IMR-90 (cell line): Measurements from ENCODE around the gene SSBP3. TPM values are rescaled to one million over a fixed set of nuclear protein-coding genes. Genes with fewer than 3 reads are reported as not detected.

Experiments
- ATAC-seq: fragments of 200-7000 bp; cut with Tn5 transposase; 2 replicates; pipeline ENCODE4 v1.9.1; 2020; ENCODE audit warnings: low read depth, mild to moderate bottlenecking, moderate library complexity
- BruUV-seq: library from RNA; stranded (reverse); fragments of 400-500 nt; replicated peaks from 2 replicates; lab custom pipeline; 2021; lab: Mats Ljungman, UMichigan
- CTCF ChIA-PET: fragments of 300-600 bp; formaldehyde crosslinking; extraction: SDS; loops from one replicate; lab custom pipeline; 2021; ENCODE audit warnings: antibody characterized with exemption; lab: Yijun Ruan, JAX
- POLR2A ChIA-PET: fragments of 300-600 bp; sonication (Branson Sonifier 250); formaldehyde crosslinking; loops from one replicate; lab custom pipeline; 2022; ENCODE audit warnings: antibody characterized with exemption; ENCODE audit not compliant: unreplicated experiment; lab: Charles Lee
- DNase-seq: peaks from one replicate; pipeline ENCODE4 v3.0.0; 2013
- H2AFZ ChIP-seq: replicated peaks from 2 replicates; pipeline ENCODE3; 2013; ENCODE audit warnings: low read length, mild to moderate bottlenecking; ENCODE audit not compliant: poor library complexity
- H2AK5ac ChIP-seq: 2 replicates; pipeline ENCODE4 v1.6.1; 2013; ENCODE audit warnings: low read depth, low read length, inconsistent platforms
- H2AK9ac ChIP-seq: replicated peaks from 2 replicates; pipeline ENCODE3; 2013; ENCODE audit warnings: mild to moderate bottlenecking, low read depth, low read length, moderate library complexity; ENCODE audit not compliant: poor library complexity
- H2BK120ac ChIP-seq: 2 replicates; pipeline ENCODE4 v1.6.1; 2013; ENCODE audit warnings: low read depth, low read length, inconsistent platforms
- H2BK15ac ChIP-seq: 3 replicates; pipeline ENCODE4 v1.6.1; 2013; ENCODE audit warnings: low read depth, low read length, inconsistent platforms
- H2BK20ac ChIP-seq: 2 replicates; pipeline ENCODE4 v1.6.1; 2013; ENCODE audit warnings: low read depth, mild to moderate bottlenecking, inconsistent platforms, low read length, moderate library complexity
- H2BK5ac ChIP-seq: 2 replicates; pipeline ENCODE4 v1.6.1; 2013; ENCODE audit warnings: mild to moderate bottlenecking, low read depth, low read length, inconsistent platforms; ENCODE audit not compliant: poor library complexity, severe bottlenecking
- H3K14ac ChIP-seq: replicated peaks from 2 replicates; pipeline ENCODE4 v1.6.1; 2013; ENCODE audit warnings: low read depth, low read length, inconsistent platforms
- H3K18ac ChIP-seq: 2 replicates; pipeline ENCODE4 v1.6.1; 2013; ENCODE audit warnings: low read depth, low read length, control low read depth
- H3K23ac ChIP-seq: 2 replicates; pipeline ENCODE4 v1.6.1; 2013; ENCODE audit warnings: low read depth, low read length, inconsistent platforms
- H3K27ac ChIP-seq: 2 replicates; pipeline ENCODE4 v1.5.1; 2013; ENCODE audit warnings: mild to moderate bottlenecking, control low read depth, low read length; ENCODE audit not compliant: insufficient read depth
- H3K27me3 ChIP-seq: 2 replicates; pipeline ENCODE4 v1.6.1; 2013; ENCODE audit warnings: low read length; ENCODE audit not compliant: control insufficient read depth, insufficient read depth
- H3K36me3 ChIP-seq: 2 replicates; pipeline ENCODE4 v1.6.1; 2013; ENCODE audit warnings: low read length, mixed read lengths; ENCODE audit not compliant: control insufficient read depth, insufficient read depth
- H3K4ac ChIP-seq: 2 replicates; pipeline ENCODE4 v1.6.1; 2013; ENCODE audit warnings: low read depth, low read length, inconsistent platforms
- H3K4me1 ChIP-seq: 2 replicates; pipeline ENCODE4 v1.6.1; 2013; ENCODE audit warnings: low read length, mixed read lengths; ENCODE audit not compliant: control insufficient read depth, insufficient read depth
- H3K4me2 ChIP-seq: 2 replicates; pipeline ENCODE4 v1.6.1; 2013; ENCODE audit warnings: low read depth, mild to moderate bottlenecking, control low read depth, low read length, moderate library complexity
- H3K4me3 ChIP-seq: 2 replicates; pipeline ENCODE4 v1.5.1; 2013; ENCODE audit warnings: low read depth, mild to moderate bottlenecking, control low read depth, low read length, moderate library complexity; ENCODE audit not compliant: insufficient read depth
- H3K56ac ChIP-seq: 2 replicates; pipeline ENCODE4 v1.6.1; 2013; ENCODE audit warnings: low read length, inconsistent platforms; ENCODE audit not compliant: insufficient read depth; ENCODE audit errors: extremely low read depth
- H3K79me1 ChIP-seq, 2 experiments: 2 replicates each; pipeline ENCODE4 v1.6.1; 2013; ENCODE audit warnings: low read length in 2 of 2, inconsistent platforms in 1 of 2, low read depth in 1 of 2
- H3K9ac ChIP-seq: 2 replicates; pipeline ENCODE4 v1.6.1; 2013; ENCODE audit warnings: low read depth, low read length, control low read depth
- H3K9me1 ChIP-seq: 2 replicates; pipeline ENCODE4 v1.6.1; 2013; ENCODE audit warnings: low read length, inconsistent platforms; ENCODE audit not compliant: insufficient read depth
- H3K9me3 ChIP-seq: 2 replicates; pipeline ENCODE4 v1.6.1; 2013; ENCODE audit warnings: low read length; ENCODE audit not compliant: control insufficient read depth, insufficient read depth
- H4K20me1 ChIP-seq: 2 replicates; pipeline ENCODE4 v1.6.1; 2013; ENCODE audit warnings: low read length, inconsistent platforms; ENCODE audit not compliant: insufficient read depth
- H4K5ac ChIP-seq: 2 replicates; pipeline ENCODE4 v1.6.1; 2013; ENCODE audit warnings: mild to moderate bottlenecking, low read depth, low read length, control low read depth
- H4K8ac ChIP-seq, 2 experiments: 2 replicates each; pipeline ENCODE4 v1.6.1; 2013; ENCODE audit warnings: low read depth in 2 of 2, low read length in 2 of 2, control low read depth in 1 of 2, inconsistent platforms in 1 of 2
- H4K91ac ChIP-seq: 2 replicates; pipeline ENCODE4 v1.6.1; 2013; ENCODE audit warnings: low read depth, low read length, inconsistent platforms; ENCODE audit not compliant: insufficient read depth
- MXI1 ChIP-seq: IDR thresholded peaks from 2 replicates; pipeline ENCODE4 v1.6.1; 2012; ENCODE audit warnings: low read depth, mild to moderate bottlenecking, low read length, moderate library complexity, borderline replicate concordance
- NFE2L2 ChIP-seq: fragments of 150-350 bp; IDR thresholded peaks from 2 replicates; pipeline ENCODE4 v1.6.1; 2016; ENCODE audit warnings: low read depth, mild to moderate bottlenecking, low read length
- RFX5 ChIP-seq: IDR thresholded peaks from 2 replicates; pipeline ENCODE4 v1.8.0; 2012; ENCODE audit warnings: low read depth, mild to moderate bottlenecking, low read length, moderate library complexity
- WGBS, 2 experiments: methylation state at CpG; one replicate each; pipeline versions ENCODE4 v1.1.5 to v1.1.7; 2013; ENCODE audit warnings: missing lambda C conversion rate in 2 of 2; ENCODE audit not compliant: insufficient read length in 1 of 2; ENCODE audit errors: extremely low coverage in 2 of 2; 5-methylcytosine and 5-hydroxymethylcytosine counted together
- dilution Hi-C: fragments of 300-500 bp; cut with HindIII; formaldehyde crosslinking; loops from one replicate; pipeline ENCODE4 v1.14.3; 2018; ENCODE audit warnings: low sequenced_read_pairs; ENCODE audit not compliant: unreplicated experiment
- in situ Hi-C: fragments of 300-500 bp; cut with MboI; formaldehyde crosslinking; loops from 3 replicates; pipeline ENCODE4 v1.14.3; 2019; ENCODE audit warnings: low sequenced_read_pairs, inconsistent platforms, mixed read lengths
- intact Hi-C: fragments of 100-400 bp; cut with micrococcal nuclease; formaldehyde crosslinking; loops from 2 replicates; pipeline ENCODE4 v1.10.0; 2022
- polyA plus RNA-seq, 3 experiments: library from polyadenylated mRNA; depleted of rRNA; stranded (reverse); fragments of >200 nt; gene quantifications; 2 replicates each; pipeline ENCODE4 v1.2.3, GENCODE V29; 2012; ENCODE audit warnings: low replicate concordance in 1 of 3
- total RNA-seq: library from RNA; depleted of rRNA; stranded (reverse); fragments of >200 nt; gene quantifications from 2 replicates; pipeline ENCODE4 v1.2.3, GENCODE V29; 2012
- TF ChIP-seq, protein P1 (sequence below): fragments of 150-350 bp; IDR thresholded peaks from 2 replicates; pipeline ENCODE4 v1.6.1; 2017; ENCODE audit warnings: mild to moderate bottlenecking, antibody characterized with exemption, low read length, low read depth
- TF ChIP-seq, protein P2 (sequence below): fragments of 150-350 bp; IDR thresholded peaks from 2 replicates; pipeline ENCODE4 v1.6.1; 2016; ENCODE audit warnings: low read depth, mild to moderate bottlenecking, low read length, moderate library complexity, borderline replicate concordance

Gene SSBP3
- total and polyA plus RNA-seq, 2 of the 4 experiments (the other 2 are of a cell fraction) = 10.9 to 39.6 TPM

DNA sequence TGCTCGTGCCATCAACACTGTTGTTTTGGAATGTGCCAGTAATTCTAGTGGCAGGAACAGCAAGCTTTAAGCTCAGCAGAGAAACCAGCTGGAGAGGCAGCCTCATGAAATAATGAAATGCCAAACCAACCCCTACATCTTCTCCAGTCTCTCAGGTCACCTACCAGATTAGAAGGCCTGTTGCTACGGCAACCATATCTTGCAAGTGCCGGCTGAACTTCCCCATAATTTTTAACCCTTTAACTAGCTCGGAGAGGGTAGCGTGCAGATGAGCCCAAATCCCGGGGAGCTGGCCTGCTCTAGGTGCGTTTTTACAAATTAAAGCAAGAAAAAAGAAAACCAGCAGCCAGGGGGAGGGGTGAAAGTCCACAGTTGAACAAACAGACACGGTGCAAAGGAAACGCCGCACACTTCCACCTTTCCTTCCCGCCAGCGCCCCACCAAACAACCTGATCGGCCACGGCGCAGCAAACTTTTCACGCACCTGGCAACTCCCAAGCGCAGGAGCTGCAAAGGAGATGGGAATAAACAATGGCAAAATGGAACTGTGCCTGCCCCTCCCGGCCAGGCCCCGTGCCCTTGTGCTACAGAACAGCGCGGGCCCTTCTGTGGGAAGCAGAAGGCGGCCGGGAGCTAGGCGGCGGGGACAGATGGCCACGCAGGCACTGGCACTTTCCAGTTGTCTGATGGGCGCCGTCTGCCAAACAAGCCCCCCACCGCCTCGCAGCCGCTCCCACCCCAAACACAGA lies 50.1 kb downstream of the SSBP3 start:
- no peak overlapping the region for H3K56ac ChIP-seq
- no peak overlapping the region for H4K8ac ChIP-seq
- H2BK15ac ChIP-seq = no peak overlapping the region
- no peak overlapping the region for H3K4me3 ChIP-seq
- POLR2A ChIA-PET = no interaction called here
- H4K91ac ChIP-seq = no peak overlapping the region
- H2BK120ac ChIP-seq = no peak overlapping the region
- CTCF ChIA-PET = no interaction called here
- H2BK5ac ChIP-seq = no peak overlapping the region
- no peak for DNase-seq
- no peak overlapping the region for H4K5ac ChIP-seq
- no peak overlapping the region for H2BK20ac ChIP-seq
- dilution Hi-C loops (no loop called here), intact Hi-C loops (no loop called here), in situ Hi-C loops (no loop called here)
- no peak overlapping the region for H2AFZ ChIP-seq
- H3K14ac ChIP-seq = no peak overlapping the region
- no peak overlapping the region for H2AK5ac ChIP-seq
- H3K23ac ChIP-seq = no peak overlapping the region
- H3K27me3 ChIP-seq = no peaks in the 10 kb centered on the region
- no peak for ATAC-seq
- H3K27ac ChIP-seq = no peak overlapping the region
- no peak for TF ChIP-seq RFX5
- no peak for TF ChIP-seq NFE2L2
- TF ChIP-seq, protein P1, sequence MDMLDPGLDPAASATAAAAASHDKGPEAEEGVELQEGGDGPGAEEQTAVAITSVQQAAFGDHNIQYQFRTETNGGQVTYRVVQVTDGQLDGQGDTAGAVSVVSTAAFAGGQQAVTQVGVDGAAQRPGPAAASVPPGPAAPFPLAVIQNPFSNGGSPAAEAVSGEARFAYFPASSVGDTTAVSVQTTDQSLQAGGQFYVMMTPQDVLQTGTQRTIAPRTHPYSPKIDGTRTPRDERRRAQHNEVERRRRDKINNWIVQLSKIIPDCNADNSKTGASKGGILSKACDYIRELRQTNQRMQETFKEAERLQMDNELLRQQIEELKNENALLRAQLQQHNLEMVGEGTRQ = no peak
- TF ChIP-seq MXI1 = no peak
- TF ChIP-seq, protein P2, sequence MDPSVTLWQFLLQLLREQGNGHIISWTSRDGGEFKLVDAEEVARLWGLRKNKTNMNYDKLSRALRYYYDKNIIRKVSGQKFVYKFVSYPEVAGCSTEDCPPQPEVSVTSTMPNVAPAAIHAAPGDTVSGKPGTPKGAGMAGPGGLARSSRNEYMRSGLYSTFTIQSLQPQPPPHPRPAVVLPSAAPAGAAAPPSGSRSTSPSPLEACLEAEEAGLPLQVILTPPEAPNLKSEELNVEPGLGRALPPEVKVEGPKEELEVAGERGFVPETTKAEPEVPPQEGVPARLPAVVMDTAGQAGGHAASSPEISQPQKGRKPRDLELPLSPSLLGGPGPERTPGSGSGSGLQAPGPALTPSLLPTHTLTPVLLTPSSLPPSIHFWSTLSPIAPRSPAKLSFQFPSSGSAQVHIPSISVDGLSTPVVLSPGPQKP = no peak
- no peaks in the 10 kb centered on the region for H3K9me3 ChIP-seq
- H2AK9ac ChIP-seq = no peak overlapping the region
- no peak overlapping the region for H3K4ac ChIP-seq
- H3K4me2 ChIP-seq = no peak overlapping the region
- H3K4me1 ChIP-seq = peaks cover 16% of the 10 kb centered on the region
- H3K9me1 ChIP-seq = peaks cover 37% of the 10 kb centered on the region
- H3K18ac ChIP-seq = no peak overlapping the region
- WGBS, 2 experiments = 69% methylated on average over 7 of the region's 31 CpGs; no CpG with 5 or more reads in 1 of the 2 experiments
- peaks cover 13% of the 10 kb centered on the region for H3K36me3 ChIP-seq
- no TSS peak for BruUV-seq
- peaks cover 51% of the 10 kb centered on the region for H4K20me1 ChIP-seq
- H3K9ac ChIP-seq = no peak overlapping the region
- H3K79me1 ChIP-seq = peaks cover 31 to 90% of the 10 kb centered on the region in 2 experiments
